Mammary epithelial cell (primary cell): ENCODE data around the gene CCDC57.

ENCODE experiments used
- CTCF ChIP-seq, 2 donors: IDR thresholded peaks in 1 of 2; conservative IDR thresholded peaks in 1 of 2; 2 replicates each; pipeline ENCODE4 v1.5.1; 2011 to 2012; ENCODE audit warnings: inconsistent platforms in 2 of 2, low read length in 2 of 2, mild to moderate bottlenecking in 2 of 2, control low read depth in 1 of 2, low read depth in 1 of 2; ENCODE audit not compliant: insufficient read depth in 1 of 2; ENCODE audit errors: extremely low read depth in 1 of 2
- EZH2 ChIP-seq: IDR thresholded peaks from 2 replicates; pipeline ENCODE4 v1.6.1; 2012; ENCODE audit warnings: low read length, inconsistent platforms, borderline replicate concordance

- TF ChIP-seq CTCF (conservative IDR thresholded peaks at IDR 0.05 in 1 of 2, IDR thresholded peaks at IDR 0.05 in 1 of 2; ENCODE audit: extremely low read depth in 1 of 2, insufficient read depth in 1 of 2, low read depth in 1 of 2, low read length in 2 of 2) (peak in 1 of 2 donors; percentile 19), EZH2 (no peak)
These were observed 83.5 kb downstream of the CCDC57 start for GRCh38 chr17:82129095-82129494.
